ENCODE data around the gene TAS2R60. TPM values are rescaled to one million over a fixed set of nuclear protein-coding genes. Genes with fewer than 3 reads are reported as not detected.

Gene TAS2R60
- total RNA-seq, 1 experiment from 2014 or later: not detected

GRCh38 chr7:143479055-143479766 is 36.0 kb downstream of the TAS2R60 start:
- TF ChIP-seq EZH2 (IDR thresholded peaks at IDR 0.05; ENCODE audit: low read depth) (no peak), CTCF (conservative IDR thresholded peaks at IDR 0.05) (no peak)
- no peak overlapping the region for H2AFZ ChIP-seq
- ChIA-PET CTCF (no interaction called here), POLR2A (ENCODE audit: unreplicated experiment) (no interaction called here)
- no peak overlapping the region for H3K27ac ChIP-seq
- H4K20me1 ChIP-seq (ENCODE audit: insufficient read depth): no peaks in the 10 kb centered on the region
- H3K79me2 ChIP-seq (ENCODE audit: low read depth): no peaks in the 10 kb centered on the region
- no peaks in the 10 kb centered on the region for H3K27me3 ChIP-seq (ENCODE audit: insufficient read depth, low read depth)
- BruUV-seq (replicated peaks): no TSS peak
- no peaks in the 10 kb centered on the region for H3K9me2 ChIP-seq (ENCODE audit: insufficient read depth)
- H3K36me3 ChIP-seq (ENCODE audit: low read depth): no peaks in the 10 kb centered on the region
- no peak overlapping the region for H3K4me2 ChIP-seq
- intact Hi-C loops (cut with micrococcal nuclease; ENCODE audit: unreplicated experiment): no loop called here
- DNase-seq: no peak
- H3K4me1 ChIP-seq (replicated peaks; ENCODE audit: insufficient read depth): peaks cover 4% of the 10 kb centered on the region; the same call in 1 of the 2 replicates
- no peaks in the 10 kb centered on the region for H3F3A ChIP-seq (ENCODE audit: insufficient read depth, low read depth)
- no peak overlapping the region for H3K4me3 ChIP-seq
- H3K9me3 ChIP-seq (ENCODE audit: insufficient read depth, low read depth): 0 out of 2 replicates have a peak, but pooled peaks cover 8% of the 10 kb centered on the region

- Histone ChIP-seq H3K9me2 (ENCODE audit: insufficient read depth) (no peaks in the 10 kb centered on the region), H3K27ac (no peak overlapping the region), H3K27me3 (ENCODE audit: insufficient read depth, low read depth) (no peaks in the 10 kb centered on the region), H3K9me3 (ENCODE audit: insufficient read depth, low read depth) (no peaks in the 10 kb centered on the region), H3K4me3 (no peak overlapping the region), H3F3A (ENCODE audit: insufficient read depth, low read depth) (no peaks in the 10 kb centered on the region), H3K4me1 (replicated peaks; ENCODE audit: insufficient read depth) (peaks cover 2% of the 10 kb centered on the region; the same call in 1 of the 2 replicates), H4K20me1 (ENCODE audit: insufficient read depth) (no peaks in the 10 kb centered on the region), H2AFZ (no peak overlapping the region), H3K4me2 (no peak overlapping the region), H3K79me2 (ENCODE audit: low read depth) (no peaks in the 10 kb centered on the region), H3K36me3 (ENCODE audit: low read depth) (no peaks in the 10 kb centered on the region)
- DNase-seq: no peak
- POLR2A ChIA-PET (ENCODE audit: unreplicated experiment): interaction anchor here (0.6 kb wide), 1 partner anchor 240 kb away, joined by 5 read pairs; no protein-coding TSS in a partner anchor
- BruUV-seq (replicated peaks): no TSS peak
- no peak for TF ChIP-seq EZH2 (IDR thresholded peaks at IDR 0.05; ENCODE audit: low read depth)
- TF ChIP-seq CTCF (conservative IDR thresholded peaks at IDR 0.05): no peak
- intact Hi-C loops (cut with micrococcal nuclease; ENCODE audit: unreplicated experiment): no loop called here
- CTCF ChIA-PET: no interaction called here
Observed at GRCh38 chr7:143480501-143480900, 37.2 kb downstream of the TAS2R60 start.

GRCh38 chr7:143484119-143484518 is 40.9 kb downstream of the TAS2R60 start:
- TF ChIP-seq EZH2 (IDR thresholded peaks at IDR 0.05; ENCODE audit: low read depth) (no peak), CTCF (conservative IDR thresholded peaks at IDR 0.05) (no peak)
- H3K9me3 ChIP-seq (ENCODE audit: insufficient read depth, low read depth): no peaks in the 10 kb centered on the region
- ChIA-PET CTCF (no interaction called here), POLR2A (ENCODE audit: unreplicated experiment) (no interaction called here)
- H2AFZ ChIP-seq: no peak overlapping the region
- H3K27ac ChIP-seq: no peak overlapping the region
- H3K36me3 ChIP-seq (ENCODE audit: low read depth): no peaks in the 10 kb centered on the region
- no peak overlapping the region for H3K4me3 ChIP-seq
- no peaks in the 10 kb centered on the region for H3K79me2 ChIP-seq (ENCODE audit: low read depth)
- BruUV-seq (replicated peaks): no TSS peak
- H3K4me2 ChIP-seq: no peak overlapping the region
- DNase-seq: no peak
- intact Hi-C loops (cut with micrococcal nuclease; ENCODE audit: unreplicated experiment): no loop called here
- H3F3A ChIP-seq (ENCODE audit: insufficient read depth, low read depth): no peaks in the 10 kb centered on the region
- no peaks in the 10 kb centered on the region for H3K9me2 ChIP-seq (ENCODE audit: insufficient read depth)
- no peaks in the 10 kb centered on the region for H3K27me3 ChIP-seq (ENCODE audit: insufficient read depth, low read depth)
- no peaks in the 10 kb centered on the region for H3K4me1 ChIP-seq (replicated peaks; ENCODE audit: insufficient read depth)
- H4K20me1 ChIP-seq (ENCODE audit: insufficient read depth): no peaks in the 10 kb centered on the region

Measured in PC-9 (cell line).